Measurements from ENCODE around the gene ACR.

Gene ACR

GRCh38 chr22:50703726-50704509 lies 34.1 kb upstream of the ACR start:
- Histone ChIP-seq H3K36me3 (ENCODE audit: low read length) (no peaks in the 10 kb centered on the region), H3K79me2 (ENCODE audit: insufficient read depth, low read length) (no peaks in the 10 kb centered on the region), H3K9me3 (ENCODE audit: insufficient read depth, low read length) (no peaks in the 10 kb centered on the region), H3F3A (ENCODE audit: insufficient read depth) (no peaks in the 10 kb centered on the region), H3K9ac (ENCODE audit: low read length) (no peak overlapping the region), H2AFZ (ENCODE audit: low read depth, low read length, severe bottlenecking) (no peak overlapping the region), H4K20me1 (ENCODE audit: low read depth, low read length) (no peaks in the 10 kb centered on the region), H3K27me3 (ENCODE audit: low read length) (no peaks in the 10 kb centered on the region), H3K27ac (ENCODE audit: low read depth, low read length) (no peak overlapping the region), H3K9me2 (replicated peaks; ENCODE audit: insufficient read depth, low read length) (no peaks in the 10 kb centered on the region), H3K4me2 (ENCODE audit: low read depth, low read length, poor library complexity, severe bottlenecking) (no peak overlapping the region), H3K4me3 (ENCODE audit: insufficient read depth, low read length, poor library complexity, severe bottlenecking) (no peak overlapping the region)
- TF ChIP-seq, protein P1, sequence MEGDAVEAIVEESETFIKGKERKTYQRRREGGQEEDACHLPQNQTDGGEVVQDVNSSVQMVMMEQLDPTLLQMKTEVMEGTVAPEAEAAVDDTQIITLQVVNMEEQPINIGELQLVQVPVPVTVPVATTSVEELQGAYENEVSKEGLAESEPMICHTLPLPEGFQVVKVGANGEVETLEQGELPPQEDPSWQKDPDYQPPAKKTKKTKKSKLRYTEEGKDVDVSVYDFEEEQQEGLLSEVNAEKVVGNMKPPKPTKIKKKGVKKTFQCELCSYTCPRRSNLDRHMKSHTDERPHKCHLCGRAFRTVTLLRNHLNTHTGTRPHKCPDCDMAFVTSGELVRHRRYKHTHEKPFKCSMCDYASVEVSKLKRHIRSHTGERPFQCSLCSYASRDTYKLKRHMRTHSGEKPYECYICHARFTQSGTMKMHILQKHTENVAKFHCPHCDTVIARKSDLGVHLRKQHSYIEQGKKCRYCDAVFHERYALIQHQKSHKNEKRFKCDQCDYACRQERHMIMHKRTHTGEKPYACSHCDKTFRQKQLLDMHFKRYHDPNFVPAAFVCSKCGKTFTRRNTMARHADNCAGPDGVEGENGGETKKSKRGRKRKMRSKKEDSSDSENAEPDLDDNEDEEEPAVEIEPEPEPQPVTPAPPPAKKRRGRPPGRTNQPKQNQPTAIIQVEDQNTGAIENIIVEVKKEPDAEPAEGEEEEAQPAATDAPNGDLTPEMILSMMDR (IDR thresholded peaks at IDR 0.05; ENCODE audit: insufficient read depth, low read length, poor library complexity, severe bottlenecking) = no peak
- TF ChIP-seq EZH2phosphoT487 (conservative IDR thresholded peaks at IDR 0.05; ENCODE audit: low read length) = no peak

DNA sequence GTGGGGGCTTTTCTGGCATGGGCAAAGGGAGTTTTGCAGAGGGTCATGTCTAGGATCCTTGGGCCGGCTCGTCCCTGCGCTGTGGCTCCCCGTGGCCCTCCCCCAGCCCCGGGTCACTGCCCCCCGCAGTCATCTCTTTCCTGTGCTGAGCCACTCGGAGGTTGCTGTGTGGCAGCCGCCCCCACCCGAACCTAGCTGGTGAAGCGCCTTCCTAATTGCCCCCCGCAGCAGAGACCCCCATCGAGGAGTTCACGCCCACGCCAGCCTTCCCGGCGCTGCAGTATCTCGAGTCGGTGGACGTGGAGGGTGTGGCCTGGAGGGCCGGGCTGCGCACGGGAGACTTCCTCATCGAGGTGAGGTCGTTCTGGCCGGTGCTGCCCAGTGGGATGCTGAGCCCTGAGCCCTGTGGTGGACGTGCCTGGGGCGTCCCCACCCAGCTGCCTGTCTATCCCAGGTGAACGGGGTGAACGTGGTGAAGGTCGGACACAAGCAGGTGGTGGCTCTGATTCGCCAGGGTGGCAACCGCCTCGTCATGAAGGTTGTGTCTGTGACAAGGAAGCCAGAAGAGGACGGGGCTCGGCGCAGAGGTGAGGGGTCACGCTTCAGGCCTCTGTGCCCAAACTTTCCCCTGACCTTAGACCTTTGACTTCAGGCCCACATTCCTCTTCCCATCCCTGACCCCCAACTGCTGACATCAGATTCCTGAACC lies 33.3 kb upstream of the ACR start:
- no peaks in the 10 kb centered on the region for H3F3A ChIP-seq (ENCODE audit: insufficient read depth)
- no peak overlapping the region for H3K27ac ChIP-seq (ENCODE audit: low read depth, low read length)
- no peaks in the 10 kb centered on the region for H3K79me2 ChIP-seq (ENCODE audit: insufficient read depth, low read length)
- no peaks in the 10 kb centered on the region for H3K9me3 ChIP-seq (ENCODE audit: insufficient read depth, low read length)
- no peak for TF ChIP-seq EZH2phosphoT487 (conservative IDR thresholded peaks at IDR 0.05; ENCODE audit: low read length)
- TF ChIP-seq, protein P1 (IDR thresholded peaks at IDR 0.05; ENCODE audit: insufficient read depth, low read length, poor library complexity, severe bottlenecking) = no peak
- H3K9me2 ChIP-seq (replicated peaks; ENCODE audit: insufficient read depth, low read length) = no peaks in the 10 kb centered on the region
- no peak overlapping the region for H2AFZ ChIP-seq (ENCODE audit: low read depth, low read length, severe bottlenecking)
- no peak overlapping the region for H3K9ac ChIP-seq (ENCODE audit: low read length)
- H3K27me3 ChIP-seq (ENCODE audit: low read length) = no peaks in the 10 kb centered on the region
- H3K36me3 ChIP-seq (ENCODE audit: low read length) = no peaks in the 10 kb centered on the region
- no peak overlapping the region for H3K4me3 ChIP-seq (ENCODE audit: insufficient read depth, low read length, poor library complexity, severe bottlenecking)
- no peak overlapping the region for H3K4me2 ChIP-seq (ENCODE audit: low read depth, low read length, poor library complexity, severe bottlenecking)
- H4K20me1 ChIP-seq (ENCODE audit: low read depth, low read length) = no peaks in the 10 kb centered on the region

- H3K9me2 ChIP-seq (replicated peaks; ENCODE audit: insufficient read depth, low read length) = no peaks in the 10 kb centered on the region
- no peak overlapping the region for H3K9ac ChIP-seq (ENCODE audit: low read length)
- H3K79me2 ChIP-seq (ENCODE audit: insufficient read depth, low read length) = no peaks in the 10 kb centered on the region
- no peaks in the 10 kb centered on the region for H3K9me3 ChIP-seq (ENCODE audit: insufficient read depth, low read length)
- H3K4me3 ChIP-seq (ENCODE audit: insufficient read depth, low read length, poor library complexity, severe bottlenecking) = no peak overlapping the region
- H3K27me3 ChIP-seq (ENCODE audit: low read length) = no peaks in the 10 kb centered on the region
- H3F3A ChIP-seq (ENCODE audit: insufficient read depth) = no peaks in the 10 kb centered on the region
- no peaks in the 10 kb centered on the region for H4K20me1 ChIP-seq (ENCODE audit: low read depth, low read length)
- H3K36me3 ChIP-seq (ENCODE audit: low read length) = no peaks in the 10 kb centered on the region
- no peak overlapping the region for H3K4me2 ChIP-seq (ENCODE audit: low read depth, low read length, poor library complexity, severe bottlenecking)
- no peak overlapping the region for H2AFZ ChIP-seq (ENCODE audit: low read depth, low read length, severe bottlenecking)
- TF ChIP-seq EZH2phosphoT487 (conservative IDR thresholded peaks at IDR 0.05; ENCODE audit: low read length) = no peak
- TF ChIP-seq, protein P1 (IDR thresholded peaks at IDR 0.05; ENCODE audit: insufficient read depth, low read length, poor library complexity, severe bottlenecking) = no peak
- H3K27ac ChIP-seq (ENCODE audit: low read depth, low read length) = no peak overlapping the region
These were observed 32.7 kb upstream of the ACR start for GRCh38 chr22:50705219-50705691.
